ENCODE data around the gene GSTM1.

The GSTM1 gene

DNA sequence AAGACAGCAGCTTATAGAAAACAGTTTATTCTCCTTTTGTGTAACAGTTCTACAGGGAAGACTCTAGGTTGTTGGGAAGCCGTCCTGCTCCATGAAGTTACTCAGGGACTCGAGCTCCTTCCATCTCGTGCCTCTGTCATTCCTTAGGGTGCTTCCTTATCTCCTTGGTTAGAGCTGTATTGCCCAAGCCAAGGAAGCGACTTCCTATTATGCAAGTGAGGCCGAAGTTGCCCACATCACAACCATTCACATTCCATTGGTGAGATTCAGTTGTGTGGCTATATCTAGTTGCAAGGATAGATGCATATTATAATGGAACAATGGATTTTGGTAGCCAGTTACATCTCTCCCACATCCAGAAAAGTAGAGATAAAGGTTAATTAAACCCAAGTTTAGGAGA is 33.4 kb downstream of the GSTM1 start:
- H3K4me1 ChIP-seq: peaks cover 0 to 13% (median 2%) of the 10 kb centered on the region in 10 experiments; a peak in 8 of 20 replicates
- H4K20me1 ChIP-seq: no peaks in the 10 kb centered on the region
- peaks cover 0 to 8% (median 0%) of the 10 kb centered on the region in 11 experiments; a peak in 3 of 22 replicates for H3K9me3 ChIP-seq (replicated peaks in 1 of 11)
- no peaks in the 10 kb centered on the region for H3K36me3 ChIP-seq
- H3K27ac ChIP-seq: no peak overlapping the region
- no peak overlapping the region for H3K4me3 ChIP-seq
- TF ChIP-seq Cebpa-rat (IDR thresholded peaks at IDR 0.05): no peak
- no peak overlapping the region for H3K9ac ChIP-seq
- H3K4me2 ChIP-seq: peak overlapping the region in 2 of 11 experiments; percentile 9 to 12; a peak in 2 of 22 replicates
- H3K27me3 ChIP-seq: no peaks in the 10 kb centered on the region

- TF ChIP-seq Cebpa-rat (IDR thresholded peaks at IDR 0.05): no peak
Observed at GRCh38 chr1:109721971-109722370, 34.4 kb downstream of the GSTM1 start.

GRCh38 chr1:109722908-109723691 is 35.5 kb downstream of the GSTM1 start:
- Histone ChIP-seq H3K27ac (no peak overlapping the region), H3K4me2 (no peak overlapping the region), H3K27me3 (no peaks in the 10 kb centered on the region), H3K36me3 (no peaks in the 10 kb centered on the region; a peak in 1 of 22 replicates), H3K4me1 (peaks cover 0 to 13% (median 4%) of the 10 kb centered on the region in 10 experiments; a peak in 9 of 20 replicates), H3K9me3 (replicated peaks in 1 of 11) (peaks cover 0 to 16% (median 6%) of the 10 kb centered on the region in 11 experiments; a peak in 11 of 22 replicates), H3K4me3 (no peak overlapping the region), H3K9ac (no peak overlapping the region), H4K20me1 (no peaks in the 10 kb centered on the region)
- TF ChIP-seq Cebpa-rat (IDR thresholded peaks at IDR 0.05): peak in 5 of 11 experiments; percentile 36 to 76 (median 69); a peak in 7 of 22 replicates

More at GRCh38 chr1:109721971-109722370, 34.4 kb downstream of the GSTM1 start:
- Histone ChIP-seq H3K4me3 (no peak overlapping the region), H4K20me1 (no peaks in the 10 kb centered on the region), H3K27ac (no peak overlapping the region), H3K36me3 (no peaks in the 10 kb centered on the region), H3K9ac (no peak overlapping the region), H3K4me1 (peaks cover 0 to 13% (median 4%) of the 10 kb centered on the region in 10 experiments; a peak in 9 of 20 replicates), H3K27me3 (no peaks in the 10 kb centered on the region), H3K4me2 (no peak overlapping the region), H3K9me3 (replicated peaks in 1 of 11) (peaks cover 0 to 12% (median 6%) of the 10 kb centered on the region in 11 experiments; a peak in 11 of 22 replicates)

DNA sequence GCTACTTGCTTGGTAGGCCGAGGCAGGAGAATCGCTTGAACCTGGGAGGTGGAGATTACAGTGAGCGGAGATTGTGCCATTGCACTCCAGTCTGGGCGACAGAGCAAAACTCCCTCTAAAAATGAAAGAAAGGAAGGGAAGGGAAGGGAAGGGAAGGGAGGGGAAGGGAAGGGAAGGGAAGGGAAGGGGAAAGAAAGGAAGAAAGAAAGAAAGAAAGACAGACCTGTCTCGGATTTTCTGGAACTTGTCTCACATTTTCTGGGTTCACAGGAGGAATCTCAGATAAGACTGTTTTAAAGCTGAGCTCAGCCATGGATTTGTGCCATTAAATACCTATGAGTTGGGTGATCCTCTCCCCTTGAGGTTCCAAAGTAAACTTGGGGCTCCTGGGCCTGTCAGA is 37.3 kb downstream of the GSTM1 start:
- peaks cover 0 to 4% (median 0%) of the 10 kb centered on the region in 10 experiments; a peak in 3 of 20 replicates for H3K4me1 ChIP-seq
- H3K4me3 ChIP-seq: no peak overlapping the region
- no peaks in the 10 kb centered on the region for H3K27me3 ChIP-seq
- no peak overlapping the region for H3K9ac ChIP-seq
- H3K4me2 ChIP-seq: no peak overlapping the region
- TF ChIP-seq Cebpa-rat (IDR thresholded peaks at IDR 0.05): no peak
- no peaks in the 10 kb centered on the region for H4K20me1 ChIP-seq
- H3K36me3 ChIP-seq: no peaks in the 10 kb centered on the region; a peak in 1 of 22 replicates
- H3K9me3 ChIP-seq (replicated peaks in 1 of 11): peaks cover 0 to 16% (median 6%) of the 10 kb centered on the region in 11 experiments; a peak in 11 of 22 replicates
- H3K27ac ChIP-seq: no peak overlapping the region

GRCh38 chr1:109725510-109725909 is 37.9 kb downstream of the GSTM1 start:
- H3K27ac ChIP-seq: no peak overlapping the region
- H3K4me2 ChIP-seq: no peak overlapping the region
- no peaks in the 10 kb centered on the region; a peak in 1 of 22 replicates for H3K36me3 ChIP-seq
- H3K4me3 ChIP-seq: no peak overlapping the region
- H3K9me3 ChIP-seq (replicated peaks in 1 of 11): peaks cover 0 to 16% (median 6%) of the 10 kb centered on the region in 11 experiments; a peak in 11 of 22 replicates
- no peak overlapping the region for H3K9ac ChIP-seq
- no peaks in the 10 kb centered on the region for H3K27me3 ChIP-seq
- H4K20me1 ChIP-seq: no peaks in the 10 kb centered on the region
- H3K4me1 ChIP-seq: peaks cover 0 to 4% (median 0%) of the 10 kb centered on the region in 10 experiments; a peak in 1 of 20 replicates
- TF ChIP-seq Cebpa-rat (IDR thresholded peaks at IDR 0.05): no peak

GRCh38 chr1:109726007-109726406 is 38.4 kb downstream of the GSTM1 start:
- Histone ChIP-seq H3K9ac (no peak overlapping the region), H3K36me3 (no peaks in the 10 kb centered on the region; a peak in 1 of 22 replicates), H3K4me2 (no peak overlapping the region), H3K9me3 (replicated peaks in 1 of 11) (peaks cover 0 to 16% (median 6%) of the 10 kb centered on the region in 11 experiments; a peak in 11 of 22 replicates), H4K20me1 (no peaks in the 10 kb centered on the region), H3K27me3 (no peaks in the 10 kb centered on the region), H3K4me1 (peaks cover 0 to 4% (median 0%) of the 10 kb centered on the region in 10 experiments; a peak in 1 of 20 replicates), H3K4me3 (no peak overlapping the region), H3K27ac (no peak overlapping the region)
- no peak for TF ChIP-seq Cebpa-rat (IDR thresholded peaks at IDR 0.05)

DNA sequence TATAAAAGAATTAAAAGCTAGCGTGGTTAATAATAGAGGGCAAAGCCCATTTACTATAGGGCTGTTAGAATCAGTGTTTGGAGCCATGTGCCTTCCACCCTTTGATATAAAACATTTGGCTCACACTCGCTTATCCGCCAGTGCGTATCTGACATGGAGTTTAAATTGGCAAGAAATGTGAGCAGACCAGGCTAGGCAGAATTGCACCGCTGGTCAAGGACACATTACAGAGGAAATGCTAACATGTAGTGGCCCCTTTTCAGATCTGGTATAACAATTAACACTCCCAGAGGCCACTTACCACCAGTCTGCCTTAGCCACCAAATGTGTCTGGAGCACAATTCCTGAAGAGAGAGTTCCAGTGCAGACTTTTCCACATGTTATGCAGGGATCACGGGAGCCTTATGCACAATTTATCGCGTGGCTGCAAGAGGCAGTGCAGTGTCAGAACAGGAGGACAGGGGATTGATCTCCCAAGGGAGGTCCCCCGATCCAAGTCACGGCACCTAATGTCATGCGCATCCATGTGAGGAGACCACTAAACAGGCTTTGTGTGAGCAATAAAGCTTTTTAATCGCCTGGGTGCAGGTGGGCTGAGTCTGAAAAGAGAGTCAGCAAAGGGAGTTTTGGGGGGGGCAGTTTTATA is 39.2 kb downstream of the GSTM1 start:
- TF ChIP-seq Cebpa-rat (IDR thresholded peaks at IDR 0.05): no peak
- Histone ChIP-seq H3K4me3 (no peak overlapping the region), H3K9ac (no peak overlapping the region), H3K4me2 (no peak overlapping the region), H3K4me1 (peaks cover 0 to 4% (median 0%) of the 10 kb centered on the region in 10 experiments; a peak in 1 of 20 replicates), H3K9me3 (replicated peaks in 1 of 11) (peaks cover 0 to 16% (median 6%) of the 10 kb centered on the region in 11 experiments; a peak in 11 of 22 replicates), H4K20me1 (no peaks in the 10 kb centered on the region), H3K27me3 (no peaks in the 10 kb centered on the region), H3K27ac (no peak overlapping the region), H3K36me3 (no peaks in the 10 kb centered on the region; a peak in 1 of 22 replicates)

DNA sequence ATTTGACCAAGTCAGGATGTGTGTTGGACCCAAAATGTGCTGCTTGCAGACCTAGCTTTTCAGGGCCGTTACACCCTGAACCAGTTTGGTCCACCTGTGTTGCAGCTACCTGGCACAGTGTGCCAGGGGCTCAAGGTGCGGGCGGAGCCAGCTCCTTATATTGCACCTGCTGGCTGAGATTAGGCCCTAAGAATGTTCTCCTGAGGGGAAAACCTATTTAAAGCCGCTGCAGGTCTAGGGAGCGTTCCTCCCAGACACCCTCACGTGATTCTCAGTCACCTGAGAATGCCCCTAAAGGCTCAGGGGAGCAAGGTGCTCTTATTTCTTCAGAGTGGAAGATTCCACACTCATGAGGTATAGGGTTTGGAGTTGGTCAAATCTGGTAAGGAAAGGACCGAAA is 41.3 kb downstream of the GSTM1 start:
- Histone ChIP-seq H3K9me3 (replicated peaks in 1 of 11) (peaks cover 0 to 16% (median 10%) of the 10 kb centered on the region in 11 experiments; a peak in 12 of 22 replicates), H3K4me1 (peaks cover 0 to 4% (median 0%) of the 10 kb centered on the region in 10 experiments; a peak in 1 of 20 replicates), H3K9ac (no peak overlapping the region), H3K4me2 (no peak overlapping the region), H3K27ac (no peak overlapping the region), H3K36me3 (no peaks in the 10 kb centered on the region; a peak in 1 of 22 replicates), H3K27me3 (no peaks in the 10 kb centered on the region), H4K20me1 (no peaks in the 10 kb centered on the region), H3K4me3 (no peak overlapping the region)
- TF ChIP-seq Cebpa-rat (IDR thresholded peaks at IDR 0.05): no peak

- H3K9me3 ChIP-seq (replicated peaks in 1 of 11): peaks cover 0 to 14% (median 7%) of the 10 kb centered on the region in 11 experiments; a peak in 12 of 22 replicates
- H3K9ac ChIP-seq: no peak overlapping the region
- no peak overlapping the region for H3K4me2 ChIP-seq
- no peaks in the 10 kb centered on the region; a peak in 1 of 22 replicates for H3K36me3 ChIP-seq
- no peak overlapping the region for H3K27ac ChIP-seq
- no peaks in the 10 kb centered on the region for H4K20me1 ChIP-seq
- no peak overlapping the region for H3K4me3 ChIP-seq
- H3K27me3 ChIP-seq: no peaks in the 10 kb centered on the region
- peaks cover 0 to 4% (median 0%) of the 10 kb centered on the region in 10 experiments; a peak in 1 of 20 replicates for H3K4me1 ChIP-seq
- TF ChIP-seq Cebpa-rat (IDR thresholded peaks at IDR 0.05): no peak
Observed at GRCh38 chr1:109730666-109731065, 43.0 kb downstream of the GSTM1 start.
